ENCODE data around the gene GRIK1. TPM values are rescaled to one million over a fixed set of nuclear protein-coding genes. Genes with fewer than 3 reads are reported as not detected.

The GRIK1 gene
- total RNA-seq, 4 donors from 2014 or later: 0.44 to 4.1 (median 2.6) TPM

GRCh38 chr21:29578306-29578705, 361.5 kb downstream of the GRIK1 start:
- TF ChIP-seq, protein P1, sequence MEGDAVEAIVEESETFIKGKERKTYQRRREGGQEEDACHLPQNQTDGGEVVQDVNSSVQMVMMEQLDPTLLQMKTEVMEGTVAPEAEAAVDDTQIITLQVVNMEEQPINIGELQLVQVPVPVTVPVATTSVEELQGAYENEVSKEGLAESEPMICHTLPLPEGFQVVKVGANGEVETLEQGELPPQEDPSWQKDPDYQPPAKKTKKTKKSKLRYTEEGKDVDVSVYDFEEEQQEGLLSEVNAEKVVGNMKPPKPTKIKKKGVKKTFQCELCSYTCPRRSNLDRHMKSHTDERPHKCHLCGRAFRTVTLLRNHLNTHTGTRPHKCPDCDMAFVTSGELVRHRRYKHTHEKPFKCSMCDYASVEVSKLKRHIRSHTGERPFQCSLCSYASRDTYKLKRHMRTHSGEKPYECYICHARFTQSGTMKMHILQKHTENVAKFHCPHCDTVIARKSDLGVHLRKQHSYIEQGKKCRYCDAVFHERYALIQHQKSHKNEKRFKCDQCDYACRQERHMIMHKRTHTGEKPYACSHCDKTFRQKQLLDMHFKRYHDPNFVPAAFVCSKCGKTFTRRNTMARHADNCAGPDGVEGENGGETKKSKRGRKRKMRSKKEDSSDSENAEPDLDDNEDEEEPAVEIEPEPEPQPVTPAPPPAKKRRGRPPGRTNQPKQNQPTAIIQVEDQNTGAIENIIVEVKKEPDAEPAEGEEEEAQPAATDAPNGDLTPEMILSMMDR (IDR thresholded peaks at IDR 0.05): no peak
- TF ChIP-seq POLR2A (IDR thresholded peaks at IDR 0.05): no peak
- no peak for TF ChIP-seq EP300 (IDR thresholded peaks at IDR 0.05)
- no peak overlapping the region for H3K4me3 ChIP-seq
- WGBS, 2 donors: 77 to 83% methylated on average over 7 of the region's 7 CpGs
- H3K9me3 ChIP-seq: no peaks in the 10 kb centered on the region
- DNase-seq (ENCODE audit: low spot score in 2 of 2): no peak
- H3K4me1 ChIP-seq: no peaks in the 10 kb centered on the region
- H3K27me3 ChIP-seq: no peaks in the 10 kb centered on the region
- no peaks in the 10 kb centered on the region for H3K36me3 ChIP-seq
- H3K27ac ChIP-seq: no peak overlapping the region

- TF ChIP-seq POLR2A (IDR thresholded peaks at IDR 0.05) (no peak), EP300 (IDR thresholded peaks at IDR 0.05) (no peak)
- TF ChIP-seq, protein P1 (IDR thresholded peaks at IDR 0.05): no peak
- DNase-seq (ENCODE audit: low spot score in 2 of 2): no peak
- no peak overlapping the region for H3K27ac ChIP-seq
- H3K4me3 ChIP-seq: no peak overlapping the region
- no peaks in the 10 kb centered on the region for H3K9me3 ChIP-seq
- H3K27me3 ChIP-seq: no peaks in the 10 kb centered on the region
- WGBS, 2 donors: 80 to 89% methylated on average over 7 of the region's 7 CpGs
- H3K36me3 ChIP-seq: no peaks in the 10 kb centered on the region
- no peaks in the 10 kb centered on the region for H3K4me1 ChIP-seq
These were observed 367.8 kb downstream of the GRIK1 start for GRCh38 chr21:29571949-29572348.

DNA sequence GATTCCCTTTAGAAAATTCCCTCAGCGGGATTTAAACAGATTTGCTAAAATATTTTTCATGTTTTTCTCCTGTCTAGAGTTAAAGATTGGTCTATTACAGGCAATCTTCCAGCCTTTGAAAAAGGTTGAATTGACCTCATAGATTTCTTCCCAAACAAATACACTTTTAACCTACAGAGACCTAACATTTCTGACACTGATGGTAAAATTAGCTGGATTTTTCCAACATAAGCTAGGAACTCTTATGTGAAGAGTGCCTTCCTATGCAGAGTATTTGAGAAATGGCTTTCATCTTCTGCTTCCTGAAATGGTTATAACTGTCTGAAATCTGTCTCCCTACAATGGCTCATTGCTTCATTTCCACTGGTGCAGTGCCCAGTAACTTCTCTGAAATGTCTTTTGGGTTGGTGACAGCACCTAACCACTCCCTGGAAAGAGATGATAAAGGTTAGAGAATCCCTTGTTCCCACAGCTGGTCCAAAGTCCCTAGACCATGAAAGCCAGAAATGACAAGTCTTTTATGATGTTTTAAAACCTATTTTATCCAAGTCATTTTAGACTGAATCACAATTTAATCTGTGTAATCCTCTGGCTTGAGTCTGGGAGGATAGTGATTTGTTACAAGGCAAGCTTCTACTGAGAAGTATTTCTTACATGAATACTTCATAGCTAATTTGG, 371.6 kb downstream of the GRIK1 start:
- TF ChIP-seq EP300 (IDR thresholded peaks at IDR 0.05): no peak
- no peak for TF ChIP-seq POLR2A (IDR thresholded peaks at IDR 0.05)
- TF ChIP-seq, protein P1 (IDR thresholded peaks at IDR 0.05): no peak

GRCh38 chr21:29557931-29558725, 381.7 kb downstream of the GRIK1 start:
- H3K36me3 ChIP-seq: peaks cover 0 to 5% (median 0%) of the 10 kb centered on the region in 3 donors
- H3K4me1 ChIP-seq: no peaks in the 10 kb centered on the region
- H3K27ac ChIP-seq: no peak overlapping the region
- DNase-seq (ENCODE audit: low spot score in 2 of 2): no peak
- no peak for TF ChIP-seq EP300 (IDR thresholded peaks at IDR 0.05)
- TF ChIP-seq, protein P1 (IDR thresholded peaks at IDR 0.05): no peak
- no peak for TF ChIP-seq POLR2A (IDR thresholded peaks at IDR 0.05)
- H3K27me3 ChIP-seq: no peaks in the 10 kb centered on the region
- no peaks in the 10 kb centered on the region for H3K9me3 ChIP-seq
- WGBS, 2 donors: 87 to 100% methylated on average over 1 of the region's 1 CpG
- no peak overlapping the region for H3K4me3 ChIP-seq

More for the DNA sequence above, 371.6 kb downstream of the GRIK1 start:
- DNase-seq (ENCODE audit: low spot score in 2 of 2): no peak
- H3K9me3 ChIP-seq: no peaks in the 10 kb centered on the region
- H3K4me1 ChIP-seq: no peaks in the 10 kb centered on the region
- H3K27me3 ChIP-seq: no peaks in the 10 kb centered on the region
- no peaks in the 10 kb centered on the region for H3K36me3 ChIP-seq
- no peak overlapping the region for H3K4me3 ChIP-seq
- no peak overlapping the region for H3K27ac ChIP-seq
- WGBS, 2 donors: 67 to 68% methylated on average over 1 of the region's 1 CpG

DNA sequence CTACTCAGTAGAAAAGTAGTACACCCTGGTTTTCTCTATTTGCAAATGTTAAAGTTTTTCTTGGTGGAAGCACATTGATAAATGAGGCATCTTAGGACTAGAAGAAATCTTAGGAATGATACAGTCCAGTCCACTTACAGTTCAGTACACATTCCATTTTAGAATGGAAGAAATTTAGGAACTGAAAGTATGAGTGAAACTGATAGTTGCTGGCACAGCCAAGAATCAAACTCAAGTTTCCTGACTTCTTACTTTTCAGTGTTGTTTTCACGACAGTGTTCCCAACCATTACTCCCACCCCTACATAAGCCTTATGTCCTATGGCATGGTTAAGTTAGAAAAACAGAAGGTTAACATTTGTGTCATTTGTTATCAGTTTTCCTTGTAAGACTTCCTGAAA, 382.6 kb downstream of the GRIK1 start:
- peaks cover 0 to 5% (median 0%) of the 10 kb centered on the region in 3 donors for H3K36me3 ChIP-seq
- H3K4me3 ChIP-seq: no peak overlapping the region
- no peak for DNase-seq (ENCODE audit: low spot score in 2 of 2)
- H3K27ac ChIP-seq: no peak overlapping the region
- H3K27me3 ChIP-seq: no peaks in the 10 kb centered on the region
- 79 to 82% methylated on average over 1 of the region's 1 CpG for WGBS, 2 donors
- TF ChIP-seq, protein P1 (IDR thresholded peaks at IDR 0.05): no peak
- TF ChIP-seq POLR2A (IDR thresholded peaks at IDR 0.05) (no peak), EP300 (IDR thresholded peaks at IDR 0.05) (no peak)
- no peaks in the 10 kb centered on the region for H3K4me1 ChIP-seq
- H3K9me3 ChIP-seq: no peaks in the 10 kb centered on the region

Measured in tibial nerve (tissue), 4 donors.